GM15510 (cell line): Measurements from ENCODE around the gene LGALS7B.

ENCODE experiments used
- POLR2A ChIP-seq: IDR thresholded peaks from 3 replicates; pipeline ENCODE4 v1.6.1; 2011; ENCODE audit warnings: borderline replicate concordance; ENCODE audit not compliant: insufficient read length; ENCODE audit errors: extremely low read depth

LGALS7B gene

GRCh38 chr19:38838208-38838985, 49.4 kb downstream of the LGALS7B start:
- TF ChIP-seq POLR2A: no peak

- TF ChIP-seq POLR2A: no peak
Measured at GRCh38 chr19:38838986-38839761, 50.2 kb downstream of the LGALS7B start.

- TF ChIP-seq POLR2A: no peak
Measured at GRCh38 chr19:38839816-38840582, 51.0 kb downstream of the LGALS7B start.

- TF ChIP-seq POLR2A: no peak
Measured at GRCh38 chr19:38840583-38840968, 51.6 kb downstream of the LGALS7B start.
